DND-41 (cell line): Measurements from ENCODE around the gene PEF1.

Experiments
- ATAC-seq: fragments of 200-7000 bp; cut with Tn5 transposase; 3 replicates; pipeline ENCODE4 v1.9.1; 2021; ENCODE audit warnings: low read depth; ENCODE audit not compliant: insufficient read depth
- DNase-seq: peaks from one replicate; pipeline ENCODE4 v3.0.0-alpha.2; 2020
- H2AFZ ChIP-seq: 2 replicates; pipeline ENCODE4 v1.6.0; 2012; ENCODE audit warnings: low read depth, low read length
- H3K27ac ChIP-seq: 2 replicates; pipeline ENCODE4 v1.5.1; 2012; ENCODE audit warnings: low read length, inconsistent platforms
- H3K27me3 ChIP-seq: fragments of 200-600 bp; sonication (generic); 2 replicates; pipeline ENCODE4 v1.6.0; 2012; ENCODE audit warnings: low read length, mild to moderate bottlenecking, inconsistent platforms; ENCODE audit not compliant: insufficient read depth, poor library complexity
- H3K36me3 ChIP-seq: 2 replicates; pipeline ENCODE4 v1.5.1; 2012; ENCODE audit warnings: low read length, inconsistent platforms; ENCODE audit not compliant: insufficient read depth
- H3K4me1 ChIP-seq: 2 replicates; pipeline ENCODE4 v1.5.1; 2012; ENCODE audit warnings: mild to moderate bottlenecking, low read length; ENCODE audit not compliant: insufficient read depth
- H3K4me2 ChIP-seq: 2 replicates; pipeline ENCODE4 v1.6.0; 2012; ENCODE audit warnings: mild to moderate bottlenecking, moderate library complexity, low read length, inconsistent platforms; ENCODE audit not compliant: insufficient read depth
- H3K4me3 ChIP-seq, 2 experiments: fragments of 200-600 bp in 1 of 2; shearing (Covaris generic) in 1 of 2; 2 replicates each; pipeline ENCODE4 v1.5.1; 2012 to 2016; ENCODE audit warnings: inconsistent platforms in 2 of 2, low read length in 2 of 2, mild to moderate bottlenecking in 2 of 2, low read depth in 1 of 2, moderate library complexity in 1 of 2
- H3K79me2 ChIP-seq: 2 replicates; pipeline ENCODE4 v1.6.0; 2012; ENCODE audit warnings: low read length, inconsistent platforms; ENCODE audit not compliant: insufficient read depth
- H3K9ac ChIP-seq: 2 replicates; pipeline ENCODE4 v1.6.0; 2012; ENCODE audit warnings: low read depth, mild to moderate bottlenecking, inconsistent platforms, low read length, moderate library complexity
- H3K9me3 ChIP-seq: 2 replicates; pipeline ENCODE4 v1.5.1; 2012; ENCODE audit warnings: low read length, moderate library complexity, mild to moderate bottlenecking, inconsistent platforms; ENCODE audit not compliant: insufficient read depth, severe bottlenecking
- H4K20me1 ChIP-seq: 2 replicates; pipeline ENCODE4 v1.6.0; 2012; ENCODE audit warnings: low read length; ENCODE audit not compliant: insufficient read depth
- EZH2 ChIP-seq: IDR thresholded peaks from 3 replicates; pipeline ENCODE4 v1.6.1; 2012; ENCODE audit warnings: borderline replicate concordance, low read depth, mild to moderate bottlenecking, moderate library complexity, low read length, inconsistent platforms; ENCODE audit not compliant: severe bottlenecking
- TF ChIP-seq, protein P1 (sequence below): IDR thresholded peaks from 2 replicates; pipeline ENCODE4 v1.5.1; 2012; ENCODE audit warnings: borderline replicate concordance, low read length, moderate library complexity, mild to moderate bottlenecking; ENCODE audit not compliant: poor library complexity, severe bottlenecking; ENCODE audit errors: extremely low read depth

The PEF1 gene

DNA sequence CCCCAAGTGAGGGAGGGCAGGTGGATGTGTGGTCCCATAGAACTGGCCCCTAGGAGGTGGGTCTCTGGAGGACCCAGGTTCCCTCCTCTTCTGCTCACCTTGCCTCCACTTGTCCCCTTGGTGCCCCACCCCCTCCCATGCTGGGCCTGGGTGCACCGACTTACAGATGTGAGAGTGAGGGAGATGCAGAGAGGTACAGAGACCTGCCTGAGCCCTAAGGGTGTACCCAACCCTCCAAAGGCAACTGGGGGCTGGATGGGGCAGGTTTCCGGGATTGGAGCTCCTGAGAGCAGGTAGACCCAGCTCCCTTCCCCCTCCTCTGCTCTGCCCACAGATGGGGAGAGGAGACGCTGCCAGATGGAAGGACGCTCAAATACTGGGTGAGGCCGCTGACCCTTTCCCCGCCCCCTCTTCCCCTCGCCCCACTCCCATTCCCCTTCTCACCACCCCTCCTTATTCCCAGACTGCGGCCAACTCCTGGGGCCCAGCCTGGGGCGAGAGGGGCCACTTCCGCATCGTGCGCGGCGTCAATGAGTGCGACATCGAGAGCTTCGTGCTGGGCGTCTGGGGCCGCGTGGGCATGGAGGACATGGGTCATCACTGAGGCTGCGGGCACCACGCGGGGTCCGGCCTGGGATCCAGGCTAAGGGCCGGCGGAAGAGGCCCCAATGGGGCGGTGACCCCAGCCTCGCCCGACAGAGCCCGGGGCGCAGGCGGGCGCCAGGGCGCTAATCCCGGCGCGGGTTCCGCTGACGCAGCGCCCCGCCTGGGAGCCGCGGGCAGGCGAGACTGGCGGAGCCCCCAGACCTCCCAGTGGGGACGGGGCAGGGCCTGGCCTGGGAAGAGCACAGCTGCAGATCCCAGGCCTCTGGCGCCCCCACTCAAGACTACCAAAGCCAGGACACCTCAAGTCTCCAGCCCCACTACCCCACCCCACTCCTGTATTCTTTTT is 58.0 kb downstream of the PEF1 start:
- DNase-seq (no peak), ATAC-seq (no peak)
- H3K36me3 ChIP-seq, result no peaks in the 10 kb centered on the region
- no peaks in the 10 kb centered on the region for H3K4me1 ChIP-seq
- H3K9ac ChIP-seq, result no peak overlapping the region
- H4K20me1 ChIP-seq, result peaks cover 4% of the 10 kb centered on the region; the same call in 1 of the 2 replicates
- no peaks in the 10 kb centered on the region for H3K9me3 ChIP-seq
- no peak overlapping the region for H3K4me3 ChIP-seq
- no peaks in the 10 kb centered on the region for H3K27me3 ChIP-seq
- TF ChIP-seq, protein P1, sequence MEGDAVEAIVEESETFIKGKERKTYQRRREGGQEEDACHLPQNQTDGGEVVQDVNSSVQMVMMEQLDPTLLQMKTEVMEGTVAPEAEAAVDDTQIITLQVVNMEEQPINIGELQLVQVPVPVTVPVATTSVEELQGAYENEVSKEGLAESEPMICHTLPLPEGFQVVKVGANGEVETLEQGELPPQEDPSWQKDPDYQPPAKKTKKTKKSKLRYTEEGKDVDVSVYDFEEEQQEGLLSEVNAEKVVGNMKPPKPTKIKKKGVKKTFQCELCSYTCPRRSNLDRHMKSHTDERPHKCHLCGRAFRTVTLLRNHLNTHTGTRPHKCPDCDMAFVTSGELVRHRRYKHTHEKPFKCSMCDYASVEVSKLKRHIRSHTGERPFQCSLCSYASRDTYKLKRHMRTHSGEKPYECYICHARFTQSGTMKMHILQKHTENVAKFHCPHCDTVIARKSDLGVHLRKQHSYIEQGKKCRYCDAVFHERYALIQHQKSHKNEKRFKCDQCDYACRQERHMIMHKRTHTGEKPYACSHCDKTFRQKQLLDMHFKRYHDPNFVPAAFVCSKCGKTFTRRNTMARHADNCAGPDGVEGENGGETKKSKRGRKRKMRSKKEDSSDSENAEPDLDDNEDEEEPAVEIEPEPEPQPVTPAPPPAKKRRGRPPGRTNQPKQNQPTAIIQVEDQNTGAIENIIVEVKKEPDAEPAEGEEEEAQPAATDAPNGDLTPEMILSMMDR, result no peak
- TF ChIP-seq EZH2, result no peak
- no peak overlapping the region for H2AFZ ChIP-seq
- no peak overlapping the region for H3K27ac ChIP-seq
- no peak overlapping the region for H3K4me2 ChIP-seq
- H3K79me2 ChIP-seq, result no peaks in the 10 kb centered on the region

DNA sequence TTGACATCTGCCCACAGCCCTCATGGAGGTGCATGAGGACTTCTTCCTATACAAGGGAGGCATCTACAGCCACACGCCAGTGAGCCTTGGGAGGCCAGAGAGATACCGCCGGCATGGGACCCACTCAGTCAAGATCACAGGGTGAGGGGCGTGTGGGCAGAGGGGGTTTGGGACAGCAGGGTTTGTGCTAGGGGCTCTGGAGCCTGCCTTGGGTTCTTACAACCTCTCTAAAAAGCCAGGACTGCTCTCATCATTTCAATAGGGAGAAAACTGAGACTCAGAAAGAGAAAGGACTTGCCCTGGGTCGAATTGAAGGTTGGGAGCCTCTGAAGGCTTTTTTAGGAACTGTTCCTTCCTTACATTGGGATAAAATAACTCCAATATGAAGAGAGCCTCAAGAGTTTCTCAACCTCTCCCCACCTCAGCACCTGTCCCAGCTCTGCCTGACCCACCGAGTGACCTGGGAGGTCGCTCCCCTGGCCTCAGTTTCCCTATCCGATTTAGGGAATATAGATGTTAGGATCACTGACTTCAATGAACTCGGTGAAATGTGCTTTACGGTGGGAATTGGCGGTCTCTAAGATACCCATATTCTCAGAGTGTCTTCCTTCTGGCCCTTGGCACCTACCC is 58.8 kb downstream of the PEF1 start:
- H3K79me2 ChIP-seq, result no peaks in the 10 kb centered on the region
- no peaks in the 10 kb centered on the region for H3K9me3 ChIP-seq
- H3K9ac ChIP-seq, result no peak overlapping the region
- TF ChIP-seq EZH2, result no peak
- TF ChIP-seq, protein P1, result no peak
- no peaks in the 10 kb centered on the region for H3K4me1 ChIP-seq
- no peak overlapping the region for H3K27ac ChIP-seq
- H3K4me3 ChIP-seq, result no peak overlapping the region
- H3K36me3 ChIP-seq, result no peaks in the 10 kb centered on the region
- no peak for ATAC-seq
- no peak for DNase-seq
- peaks cover 4% of the 10 kb centered on the region; the same call in 1 of the 2 replicates for H4K20me1 ChIP-seq
- no peaks in the 10 kb centered on the region for H3K27me3 ChIP-seq
- no peak overlapping the region for H2AFZ ChIP-seq
- H3K4me2 ChIP-seq, result no peak overlapping the region

DNA sequence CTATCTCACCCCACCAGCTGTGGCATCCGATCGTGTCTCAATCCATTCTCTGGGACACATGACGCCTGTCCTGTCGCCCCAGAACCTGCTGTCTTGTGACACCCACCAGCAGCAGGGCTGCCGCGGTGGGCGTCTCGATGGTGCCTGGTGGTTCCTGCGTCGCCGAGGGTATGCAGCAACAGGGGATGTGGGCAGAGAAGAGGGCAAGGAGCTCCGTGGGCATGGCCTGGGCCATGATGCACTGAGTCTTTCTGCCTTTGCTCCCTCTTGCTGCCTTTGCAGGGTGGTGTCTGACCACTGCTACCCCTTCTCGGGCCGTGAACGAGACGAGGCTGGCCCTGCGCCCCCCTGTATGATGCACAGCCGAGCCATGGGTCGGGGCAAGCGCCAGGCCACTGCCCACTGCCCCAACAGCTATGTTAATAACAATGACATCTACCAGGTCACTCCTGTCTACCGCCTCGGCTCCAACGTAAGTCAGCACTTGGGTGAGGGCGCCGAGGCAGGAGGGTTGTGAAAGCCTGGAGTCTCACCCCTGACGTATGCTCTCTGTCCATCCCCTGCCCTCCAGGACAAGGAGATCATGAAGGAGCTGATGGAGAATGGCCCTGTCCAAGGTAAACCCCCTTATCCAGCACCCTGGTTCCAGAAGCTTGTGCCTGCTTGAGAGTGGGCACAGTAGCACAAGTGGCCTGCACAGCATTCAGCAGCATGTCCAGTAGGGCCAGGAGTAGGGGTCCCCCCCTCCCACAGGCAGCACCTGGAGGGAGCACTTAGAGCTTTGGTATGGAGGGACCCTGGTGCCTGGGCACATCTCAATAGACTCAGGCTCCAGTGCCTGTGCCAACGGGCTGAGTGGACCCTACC is 59.6 kb downstream of the PEF1 start:
- Histone ChIP-seq H3K4me3 (no peak overlapping the region), H3K4me1 (no peaks in the 10 kb centered on the region), H3K79me2 (no peaks in the 10 kb centered on the region), H3K27ac (no peak overlapping the region), H3K36me3 (no peaks in the 10 kb centered on the region), H3K4me2 (no peak overlapping the region), H3K9me3 (no peaks in the 10 kb centered on the region), H3K9ac (no peak overlapping the region), H2AFZ (no peak overlapping the region), H3K27me3 (no peaks in the 10 kb centered on the region), H4K20me1 (peaks cover 4% of the 10 kb centered on the region; the same call in 1 of the 2 replicates)
- DNase-seq (no peak), ATAC-seq (no peak)
- no peak for TF ChIP-seq EZH2
- TF ChIP-seq, protein P1, result no peak
